Activated CD8-positive, alpha-beta memory T cell treated with anti-CD3 and anti-CD28 coated beads, Interleukin-2, amount 10 ng/mL, durations not matched to agents 7 days and 5 days (primary cell): Measurements from ENCODE around the gene KRTAP10-5. TPM values are rescaled to one million over a fixed set of nuclear protein-coding genes. Genes with fewer than 3 reads are reported as not detected.
"Not testable (repeated sequence)": the region's sequence is repeated elsewhere in the genome, so short reads cannot be mapped to it uniquely, and the experiment has no call there.

Experiments
- ATAC-seq: fragments of 150-1000 bp; cut with Tn5 transposase; one replicate; pipeline ENCODE4 v1.10.0; 2021; ENCODE audit warnings: moderate library complexity
- CTCF ChIA-PET: fragments of 350-600 bp; sonication (Branson Sonifier 250); formaldehyde crosslinking; loops from one replicate; lab custom pipeline; 2021; ENCODE audit warnings: antibody characterized with exemption; lab: Charles Lee
- DNase-seq: peaks from one replicate; pipeline ENCODE4 v3.0.0-alpha.2; 2020
- H3K27ac Mint-ChIP-seq: one replicate; pipeline ENCODE4 v1.8.0; 2021; ENCODE audit warnings: mild to moderate bottlenecking, mixed read lengths
- H3K27me3 Mint-ChIP-seq: one replicate; pipeline ENCODE4 v1.8.0; 2021; ENCODE audit warnings: mixed read lengths
- H3K36me3 Mint-ChIP-seq: one replicate; pipeline ENCODE4 v1.8.0; 2021; ENCODE audit warnings: mild to moderate bottlenecking, mixed read lengths
- H3K4me1 Mint-ChIP-seq: one replicate; pipeline ENCODE4 v1.8.0; 2021; ENCODE audit warnings: mixed read lengths
- H3K4me3 Mint-ChIP-seq: one replicate; pipeline ENCODE4 v1.8.0; 2021; ENCODE audit warnings: mild to moderate bottlenecking, moderate library complexity, mixed read lengths
- H3K9me3 Mint-ChIP-seq: one replicate; pipeline ENCODE4 v1.8.0; 2022; ENCODE audit warnings: low read depth, mixed read lengths
- total RNA-seq, 2 experiments: library from RNA; stranded (reverse); gene quantifications; one replicate each; pipeline ENCODE4 v1.2.3, GENCODE V29; 2021

KRTAP10-5 gene
- total RNA-seq, 2 experiments from 2014 or later = not detected

GRCh38 chr21:44615911-44616590 lies 35.6 kb upstream of the KRTAP10-5 start:
- H3K4me1 Mint-ChIP-seq = peaks cover 21% of the 10 kb centered on the region
- no peak overlapping the region for H3K4me3 Mint-ChIP-seq
- H3K27ac Mint-ChIP-seq = no peak overlapping the region
- peaks cover 28% of the 10 kb centered on the region for H3K36me3 Mint-ChIP-seq
- no peak for ATAC-seq
- no peak for DNase-seq
- no peaks in the 10 kb centered on the region for H3K27me3 Mint-ChIP-seq
- CTCF ChIA-PET = no interaction called here
- H3K9me3 Mint-ChIP-seq = peaks cover 21% of the 10 kb centered on the region

GRCh38 chr21:44615466-44615865 lies 35.1 kb upstream of the KRTAP10-5 start:
- H3K9me3 Mint-ChIP-seq = peaks cover 16% of the 10 kb centered on the region
- H3K36me3 Mint-ChIP-seq = peaks cover 23% of the 10 kb centered on the region
- H3K4me3 Mint-ChIP-seq = no peak overlapping the region
- CTCF ChIA-PET = no interaction called here
- H3K27me3 Mint-ChIP-seq = no peaks in the 10 kb centered on the region
- H3K27ac Mint-ChIP-seq = no peak overlapping the region
- DNase-seq = no peak
- no peak for ATAC-seq
- H3K4me1 Mint-ChIP-seq = peaks cover 21% of the 10 kb centered on the region

DNA sequence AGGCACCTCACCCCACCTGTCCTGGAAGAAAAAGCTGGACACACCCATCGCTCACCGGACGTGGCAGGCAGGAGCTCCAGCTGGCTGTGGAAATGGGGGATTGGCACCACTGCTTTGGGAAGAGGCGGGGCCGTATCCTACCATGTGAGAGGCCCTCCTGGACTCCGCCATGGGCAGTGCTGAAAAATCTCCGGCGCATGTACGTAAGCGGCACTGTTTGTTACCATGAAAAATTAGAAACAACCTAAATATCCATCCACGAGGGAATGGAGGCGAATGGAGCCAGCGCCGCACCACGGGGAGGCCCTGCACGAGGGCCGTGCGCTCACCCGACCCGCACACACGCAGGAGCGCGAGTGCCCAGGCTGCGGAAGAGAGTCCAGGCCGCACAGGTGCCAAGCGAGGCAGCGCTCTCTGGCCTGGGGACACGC lies 34.6 kb upstream of the KRTAP10-5 start:
- CTCF ChIA-PET = no interaction called here
- H3K27ac Mint-ChIP-seq = no peak overlapping the region
- peaks cover 20% of the 10 kb centered on the region for H3K36me3 Mint-ChIP-seq

GRCh38 chr21:44614161-44614631 lies 33.8 kb upstream of the KRTAP10-5 start:
- H3K36me3 Mint-ChIP-seq = peaks cover 18% of the 10 kb centered on the region
- peaks cover 2% of the 10 kb centered on the region for H3K27me3 Mint-ChIP-seq
- no peak for ATAC-seq
- no peak for DNase-seq
- no peak overlapping the region for H3K27ac Mint-ChIP-seq
- no peak overlapping the region for H3K4me3 Mint-ChIP-seq
- CTCF ChIA-PET = no interaction called here
- H3K4me1 Mint-ChIP-seq = peaks cover 12% of the 10 kb centered on the region
- H3K9me3 Mint-ChIP-seq = peaks cover 14% of the 10 kb centered on the region

More for the DNA sequence above, 34.6 kb upstream of the KRTAP10-5 start:
- no peaks in the 10 kb centered on the region for H3K27me3 Mint-ChIP-seq
- peaks cover 13% of the 10 kb centered on the region for H3K9me3 Mint-ChIP-seq
- ATAC-seq (no peak), DNase-seq (no peak)
- no peak overlapping the region for H3K4me3 Mint-ChIP-seq
- peaks cover 19% of the 10 kb centered on the region for H3K4me1 Mint-ChIP-seq

GRCh38 chr21:44613386-44614155 lies 33.2 kb upstream of the KRTAP10-5 start:
- peaks cover 6% of the 10 kb centered on the region for H3K4me1 Mint-ChIP-seq
- H3K4me3 Mint-ChIP-seq = no peak overlapping the region
- H3K27ac Mint-ChIP-seq = no peak overlapping the region
- peaks cover 16% of the 10 kb centered on the region for H3K9me3 Mint-ChIP-seq
- H3K36me3 Mint-ChIP-seq = peaks cover 12% of the 10 kb centered on the region
- peaks cover 4% of the 10 kb centered on the region for H3K27me3 Mint-ChIP-seq
- DNase-seq (no peak), ATAC-seq (no peak)
- CTCF ChIA-PET = no interaction called here

DNA sequence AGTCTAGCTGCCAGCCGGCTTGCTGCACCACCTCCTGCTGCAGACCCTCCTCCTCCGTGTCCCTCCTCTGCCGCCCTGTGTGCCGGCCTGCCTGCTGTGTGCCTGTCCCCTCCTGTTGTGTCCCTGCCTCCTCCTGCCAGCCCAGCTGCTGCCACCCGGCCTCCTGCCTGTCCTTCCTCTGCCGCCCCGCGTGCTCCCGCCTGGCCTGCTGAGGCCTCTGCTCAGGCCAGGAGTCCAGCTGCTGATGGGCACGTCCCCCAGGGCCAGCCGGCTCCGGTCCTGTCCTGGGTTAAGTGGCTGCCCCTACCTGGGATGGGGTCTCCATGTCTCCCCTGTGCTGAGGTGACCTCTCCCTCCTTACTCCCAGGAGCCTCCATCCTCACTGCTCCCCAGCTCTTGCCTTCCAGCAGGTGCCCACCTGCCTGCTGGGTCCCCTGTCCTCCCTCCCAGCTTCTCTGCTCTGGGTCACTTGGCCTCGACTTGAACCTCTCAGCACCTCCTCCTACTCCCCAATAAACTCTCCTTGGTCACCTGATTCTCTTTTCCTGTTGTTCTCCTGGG lies 32.3 kb upstream of the KRTAP10-5 start:
- Mint-ChIP-seq H3K36me3 (peaks cover 6% of the 10 kb centered on the region), H3K27me3 (peaks cover 6% of the 10 kb centered on the region), H3K9me3 (peaks cover 16% of the 10 kb centered on the region), H3K4me1 (no peaks in the 10 kb centered on the region), H3K27ac (no peak overlapping the region), H3K4me3 (no peak overlapping the region)
- no peak for ATAC-seq
- no peak for DNase-seq
- CTCF ChIA-PET = no interaction called here

DNA sequence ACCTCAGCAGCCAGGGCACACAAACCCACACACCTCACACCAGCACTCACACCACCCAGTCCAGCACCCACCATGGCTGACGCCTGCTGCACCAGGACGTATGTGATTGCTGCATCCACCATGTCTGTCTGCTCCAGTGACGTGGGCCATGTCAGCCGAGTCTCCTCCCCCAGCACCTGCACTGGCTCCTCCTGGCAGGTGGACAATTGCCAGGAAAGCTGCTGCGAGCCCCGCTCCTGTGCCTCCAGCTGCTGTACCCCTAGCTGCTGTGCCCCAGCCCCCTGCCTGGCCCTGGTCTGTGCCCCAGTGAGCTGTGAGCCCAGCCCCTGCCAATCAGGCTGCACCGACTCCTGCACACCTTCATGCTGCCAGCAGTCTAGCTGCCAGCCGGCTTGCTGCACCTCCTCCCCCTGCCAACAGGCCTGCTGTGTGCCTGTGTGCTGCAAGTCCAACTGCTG lies 31.7 kb upstream of the KRTAP10-5 start, which contains the start of gene KRTAP10-8:
TSS of gene KRTAP10-8 (plus strand) at position 51 of the 458 bp plus-strand sequence. CDS start at position 73, 22 bp downstream.
- CTCF ChIA-PET = no interaction called here

GRCh38 chr21:44611551-44611950 lies 31.1 kb upstream of the KRTAP10-5 start:
- Mint-ChIP-seq H3K4me1 (no peaks in the 10 kb centered on the region), H3K9me3 (peaks cover 16% of the 10 kb centered on the region), H3K27me3 (peaks cover 7% of the 10 kb centered on the region), H3K36me3 (peaks cover 6% of the 10 kb centered on the region), H3K27ac (no peak overlapping the region), H3K4me3 (no peak overlapping the region)
- ATAC-seq (no peak), DNase-seq (no peak)
- CTCF ChIA-PET = interaction anchor here (0.6 kb wide), 1 partner anchor 688 kb away, joined by 3 read pairs; no protein-coding TSS in a partner anchor

More for the DNA sequence above, 31.7 kb upstream of the KRTAP10-5 start, which contains the start of gene KRTAP10-8:
- DNase-seq = no peak
- Mint-ChIP-seq H3K27me3 (peaks cover 6% of the 10 kb centered on the region), H3K4me1 (no peaks in the 10 kb centered on the region), H3K36me3 (peaks cover 6% of the 10 kb centered on the region), H3K27ac (no peak within 1 kb of the TSS), H3K4me3 (no peak within 1 kb of the TSS), H3K9me3 (peaks cover 16% of the 10 kb centered on the region)
- ATAC-seq = no peak

DNA sequence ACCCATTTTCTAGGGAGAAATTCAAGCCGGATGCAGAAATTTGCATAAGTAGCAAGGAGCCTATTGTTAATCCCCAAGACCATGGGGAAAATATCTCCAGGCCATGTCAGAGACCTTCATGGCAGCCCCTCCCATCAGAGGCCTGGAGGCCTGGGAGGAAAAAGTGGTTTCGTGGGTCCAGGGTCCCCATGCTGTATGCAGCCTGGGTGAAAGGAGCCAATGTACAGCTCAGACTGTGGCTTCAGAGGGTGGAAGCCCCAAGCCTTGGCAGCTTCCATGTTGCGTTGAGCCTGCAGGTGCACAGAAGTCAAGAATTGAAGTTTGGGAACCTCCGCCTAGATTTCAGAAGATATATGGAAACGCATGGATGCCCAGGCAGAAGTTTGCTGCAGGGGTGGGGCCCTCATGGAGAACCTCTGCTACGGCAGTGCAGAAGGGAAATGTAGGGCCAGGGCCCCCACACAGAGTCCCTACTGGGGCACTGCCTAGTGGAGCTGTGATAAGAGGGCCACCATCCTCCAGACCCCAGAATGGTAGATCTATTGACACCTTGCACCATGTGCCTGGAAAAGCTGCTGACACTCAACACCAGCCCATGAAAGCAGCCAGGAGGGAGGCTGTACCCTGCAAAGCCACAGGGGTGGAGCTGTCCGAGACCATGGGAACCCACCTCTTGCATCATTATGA lies 29.9 kb upstream of the KRTAP10-5 start:
- DNase-seq, H3K4me1 Mint-ChIP-seq, ATAC-seq, H3K4me3 Mint-ChIP-seq, H3K27ac Mint-ChIP-seq, H3K36me3 Mint-ChIP-seq, CTCF ChIA-PET: not testable (repeated sequence)
- Mint-ChIP-seq H3K9me3 (peaks cover 16% of the 10 kb centered on the region), H3K27me3 (peaks cover 14% of the 10 kb centered on the region)

DNA sequence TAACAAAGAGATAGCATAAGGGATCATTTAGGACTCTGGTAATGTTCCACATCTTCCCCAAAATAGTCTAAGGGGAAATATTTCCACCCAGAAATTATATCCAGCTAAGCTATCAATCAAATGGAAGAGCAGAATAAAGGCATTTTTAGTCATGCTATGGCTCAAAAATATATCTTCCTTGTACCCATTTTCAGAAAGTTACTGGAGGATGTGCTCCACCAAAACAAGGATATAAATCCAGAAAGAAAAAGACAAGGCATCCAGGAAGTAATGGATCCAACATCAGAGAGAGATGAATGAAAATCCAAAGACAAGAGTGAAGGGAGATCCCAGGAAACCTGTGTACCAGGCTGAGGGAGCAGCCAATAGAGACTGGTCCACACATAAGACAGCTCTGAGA lies 28.8 kb upstream of the KRTAP10-5 start:
- Mint-ChIP-seq H3K4me1 (no peaks in the 10 kb centered on the region), H3K27me3 (peaks cover 23% of the 10 kb centered on the region), H3K4me3 (no peak overlapping the region), H3K27ac (no peak overlapping the region), H3K9me3 (peaks cover 16% of the 10 kb centered on the region), H3K36me3 (peaks cover 6% of the 10 kb centered on the region)
- ATAC-seq (no peak), DNase-seq (no peak)
- CTCF ChIA-PET = no interaction called here

DNA sequence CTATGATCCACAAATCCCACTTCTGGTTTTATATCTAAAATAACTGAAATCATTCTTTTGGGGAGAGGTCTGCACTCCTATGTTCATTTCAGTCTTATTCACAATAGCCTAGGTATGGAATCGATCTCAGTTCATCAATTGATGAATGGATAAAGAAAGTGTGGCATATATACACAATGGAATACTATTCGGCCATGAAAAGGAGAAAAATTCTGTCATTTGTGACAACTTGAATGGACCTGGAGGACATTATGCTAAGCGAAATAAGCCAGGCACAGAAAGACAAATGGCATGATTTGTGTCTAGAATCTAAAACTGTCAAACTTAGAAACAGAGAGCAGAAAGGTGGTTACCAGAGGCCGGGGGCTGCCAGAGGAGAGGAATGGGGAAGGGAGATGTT lies 26.1 kb upstream of the KRTAP10-5 start:
- no peak overlapping the region for H3K4me3 Mint-ChIP-seq
- no peaks in the 10 kb centered on the region for H3K4me1 Mint-ChIP-seq
- H3K27me3 Mint-ChIP-seq = peaks cover 30% of the 10 kb centered on the region
- ATAC-seq (no peak), DNase-seq (no peak)
- H3K9me3 Mint-ChIP-seq = peaks cover 13% of the 10 kb centered on the region
- no peak overlapping the region for H3K27ac Mint-ChIP-seq
- peaks cover 6% of the 10 kb centered on the region for H3K36me3 Mint-ChIP-seq
- CTCF ChIA-PET = no interaction called here

GRCh38 chr21:44603911-44604310 lies 23.5 kb upstream of the KRTAP10-5 start:
- H3K27me3 Mint-ChIP-seq = peaks cover 27% of the 10 kb centered on the region
- no peak for ATAC-seq

More at GRCh38 chr21:44603911-44604310, 23.5 kb upstream of the KRTAP10-5 start:
- Mint-ChIP-seq H3K27ac (no peak overlapping the region), H3K4me1 (no peaks in the 10 kb centered on the region), H3K4me3 (no peak overlapping the region), H3K36me3 (no peaks in the 10 kb centered on the region), H3K9me3 (peaks cover 1% of the 10 kb centered on the region)
- CTCF ChIA-PET = no interaction called here
- no peak for DNase-seq
